Cortex of kidney (tissue), 1 donor: ENCODE measurements around the gene DUSP7.

Experiments used
- DNase-seq: peaks from one replicate; lab custom pipeline; 2025; lab: John Stamatoyannopoulos, UW

DUSP7 gene, protein sequence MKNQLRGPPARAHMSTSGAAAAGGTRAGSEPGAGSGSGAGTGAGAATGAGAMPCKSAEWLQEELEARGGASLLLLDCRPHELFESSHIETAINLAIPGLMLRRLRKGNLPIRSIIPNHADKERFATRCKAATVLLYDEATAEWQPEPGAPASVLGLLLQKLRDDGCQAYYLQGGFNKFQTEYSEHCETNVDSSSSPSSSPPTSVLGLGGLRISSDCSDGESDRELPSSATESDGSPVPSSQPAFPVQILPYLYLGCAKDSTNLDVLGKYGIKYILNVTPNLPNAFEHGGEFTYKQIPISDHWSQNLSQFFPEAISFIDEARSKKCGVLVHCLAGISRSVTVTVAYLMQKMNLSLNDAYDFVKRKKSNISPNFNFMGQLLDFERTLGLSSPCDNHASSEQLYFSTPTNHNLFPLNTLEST

GRCh38 chr3:52056521-52056967, at the start of gene DUSP7:
Gene DUSP7, minus strand, starts transcription at chr3:52056571. Its CDS starts 205 bp downstream, at chr3:52056366.
- no peak for DNase-seq

- no peak for DNase-seq
Measured at GRCh38 chr3:52104684-52105640, 48.6 kb upstream of the DUSP7 start.

DNA sequence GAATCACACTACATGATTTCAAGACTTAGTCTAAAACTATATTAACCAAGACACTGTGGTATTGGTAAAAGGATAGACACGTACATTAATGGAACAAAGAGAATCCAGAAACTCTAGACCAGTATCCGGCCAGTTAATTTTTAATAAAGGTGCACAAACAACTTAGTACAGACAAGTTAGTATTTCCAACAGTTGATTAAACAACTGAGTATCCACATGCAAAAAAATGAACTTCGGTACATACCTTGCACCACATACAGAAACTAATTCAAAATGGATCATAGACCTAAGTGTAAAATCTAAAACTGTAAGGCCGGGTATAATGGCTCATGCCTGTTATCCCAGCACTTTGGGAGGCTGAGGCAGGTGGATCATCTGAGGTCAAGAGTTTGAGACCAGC, 46.6 kb upstream of the DUSP7 start:
- no peak for DNase-seq

GRCh38 chr3:52099001-52099401, 42.6 kb upstream of the DUSP7 start:
- no peak for DNase-seq

GRCh38 chr3:52097851-52098507, 41.6 kb upstream of the DUSP7 start:
- DNase-seq, result no peak

DNA sequence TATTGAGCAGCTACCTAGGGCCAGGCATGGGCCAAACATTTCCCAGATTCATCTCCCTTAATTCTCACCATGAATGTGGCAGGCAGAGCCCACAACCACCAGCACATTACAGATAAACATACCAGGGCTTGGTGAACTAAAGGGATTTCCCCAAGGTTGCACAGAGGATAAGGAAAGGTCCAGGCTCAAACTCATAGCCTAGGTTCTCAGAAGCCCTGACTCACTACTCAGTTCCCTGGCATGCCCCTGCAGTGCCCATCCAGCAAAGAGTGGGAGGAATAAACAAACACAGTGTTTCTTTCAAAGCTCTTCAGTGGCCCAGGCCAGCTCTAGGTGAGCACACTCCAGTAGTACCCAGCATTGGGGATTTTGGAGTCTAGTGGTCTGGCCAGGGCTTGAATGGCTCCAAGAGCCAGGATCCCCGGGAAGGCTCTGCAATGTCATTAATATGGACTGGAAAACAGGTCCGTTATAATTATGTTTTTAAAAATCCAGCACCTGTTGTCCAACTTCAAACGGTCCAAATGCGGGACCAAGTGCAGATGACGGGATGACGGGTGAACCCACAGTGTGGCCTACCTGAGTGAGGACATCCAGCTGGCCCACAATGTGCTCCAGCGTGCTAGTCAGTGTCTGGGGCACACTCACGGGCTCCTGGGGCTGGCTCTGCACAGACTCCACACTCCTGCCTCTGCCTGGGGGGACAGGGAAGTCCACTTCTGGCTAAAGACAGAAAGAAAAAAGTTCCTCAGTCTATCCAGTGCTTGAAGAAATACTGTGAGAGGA, 39.8 kb upstream of the DUSP7 start:
- DNase-seq, result no peak

- DNase-seq, result no peak
Measured at GRCh38 chr3:52094571-52095485, 38.5 kb upstream of the DUSP7 start.

DNA sequence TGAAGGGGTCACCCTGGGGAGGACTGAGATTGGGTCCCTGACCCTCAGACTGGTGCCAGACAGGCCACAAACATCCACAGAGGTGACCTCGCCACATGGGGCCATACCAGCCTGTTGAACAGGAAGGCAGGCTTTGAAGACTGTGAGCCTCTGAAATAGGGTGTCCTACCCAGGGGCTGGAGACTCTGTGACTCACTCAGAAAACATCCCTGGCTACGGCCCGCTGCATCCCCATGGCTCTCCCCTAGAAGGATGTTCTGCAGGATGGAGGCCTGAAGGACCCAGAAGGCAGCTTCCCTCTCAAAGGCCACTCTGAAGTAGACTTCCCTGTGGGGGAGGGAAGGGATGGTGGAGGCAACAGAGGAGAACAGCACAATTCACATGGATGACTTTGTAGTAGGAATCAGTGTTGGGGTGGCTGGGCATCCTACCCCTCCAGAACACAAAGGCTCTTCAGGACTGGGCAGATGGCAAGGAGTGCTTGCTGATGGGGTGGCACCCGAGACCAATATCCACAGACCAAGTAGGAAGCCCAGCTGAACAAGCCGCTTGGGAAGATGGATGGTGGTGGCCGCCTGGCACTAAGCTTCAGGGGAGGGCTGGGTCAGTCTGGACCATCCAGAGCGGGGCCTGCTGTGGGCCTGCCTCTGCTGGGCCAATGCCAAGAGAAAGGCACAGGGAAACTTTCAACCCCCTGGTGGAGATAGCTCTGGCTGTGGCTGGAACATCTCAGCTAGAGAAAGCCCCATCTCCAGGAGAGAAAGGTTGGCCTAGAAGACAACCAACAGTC, 37.6 kb upstream of the DUSP7 start:
- no peak for DNase-seq

- DNase-seq, result no peak
Measured at GRCh38 chr3:52092891-52093290, 36.5 kb upstream of the DUSP7 start.

DNA sequence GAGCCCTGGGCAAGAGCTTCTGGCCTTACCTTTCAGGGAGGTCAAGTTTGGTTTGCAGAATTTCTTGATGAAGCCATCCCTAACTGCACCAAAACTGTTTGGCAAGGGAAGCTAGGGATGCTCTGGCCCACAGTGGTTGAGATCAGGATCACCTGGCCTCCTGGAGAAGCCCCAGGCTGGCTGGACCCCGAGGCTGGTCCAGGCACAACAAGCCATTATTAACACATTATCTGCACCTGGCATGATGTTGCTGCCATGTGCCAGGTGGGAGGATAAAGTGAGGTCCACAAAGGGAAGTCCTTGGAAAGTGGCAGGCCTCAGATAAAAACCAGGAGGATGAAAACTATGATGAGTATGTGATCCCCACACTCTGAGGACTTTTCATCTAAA, 35.9 kb upstream of the DUSP7 start:
- no peak for DNase-seq

GRCh38 chr3:52091586-52092270, 35.4 kb upstream of the DUSP7 start:
- DNase-seq, result no peak

DNA sequence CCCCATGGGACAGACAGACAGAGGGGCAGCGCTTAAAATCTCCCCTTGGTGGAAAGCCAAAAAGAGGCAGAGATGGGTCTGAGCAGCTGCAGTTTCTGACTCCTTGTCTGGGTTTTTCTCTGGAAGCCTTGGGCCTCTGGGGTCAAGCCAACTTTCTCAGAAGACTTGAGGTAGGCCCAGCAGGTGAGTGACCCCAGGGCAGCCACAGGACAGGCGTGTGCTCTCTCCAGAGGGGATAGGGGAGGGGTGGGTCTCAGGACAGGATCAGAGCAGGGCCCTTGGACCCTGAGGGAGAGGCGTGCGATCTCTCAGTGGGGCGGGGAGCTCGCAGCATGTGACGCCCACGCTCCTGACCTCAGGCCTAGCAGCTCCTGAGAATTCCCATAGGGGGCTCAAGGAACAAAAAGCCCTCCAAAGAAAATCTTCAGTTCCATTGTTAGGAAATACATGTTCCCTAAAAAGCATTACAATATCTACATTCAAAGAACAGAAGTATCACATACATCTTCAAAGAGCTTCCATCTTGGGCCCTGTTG, 34.6 kb upstream of the DUSP7 start:
- no peak for DNase-seq

GRCh38 chr3:52090131-52090932, 34.0 kb upstream of the DUSP7 start:
- no peak for DNase-seq

DNA sequence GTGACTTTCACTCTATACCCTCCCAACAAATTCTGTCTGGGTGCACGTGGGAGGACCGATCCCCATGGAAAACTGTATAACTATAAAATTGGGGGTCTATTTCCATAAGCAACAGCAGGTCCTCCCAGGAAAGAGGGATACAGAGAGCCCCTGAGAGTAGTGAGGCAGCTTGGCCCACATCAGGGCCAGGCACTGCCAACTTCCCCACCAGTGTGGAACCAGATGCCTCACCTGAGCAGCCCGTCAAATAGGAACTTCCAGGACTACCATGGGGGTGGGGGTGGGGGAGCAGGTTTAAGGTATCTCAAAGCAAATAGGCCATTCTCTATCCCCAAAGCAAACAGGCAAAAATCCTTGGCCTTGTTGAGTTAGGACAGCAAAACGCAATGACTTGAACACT, 33.3 kb upstream of the DUSP7 start:
- no peak for DNase-seq

- DNase-seq, result no peak
Measured at GRCh38 chr3:52088445-52089367, 32.3 kb upstream of the DUSP7 start.

GRCh38 chr3:52087731-52088130, 31.4 kb upstream of the DUSP7 start:
- no peak for DNase-seq
